SU-DHL-6 (cell line): Measurements from ENCODE around the gene RNF8.

Experiments used
- CTCF ChIP-seq: fragments of 200-600 bp; sonication (generic); IDR thresholded peaks from one replicate; pipeline ENCODE4 v1.5.1; 2017; ENCODE audit warnings: antibody characterized with exemption, mild to moderate bottlenecking, low read length, moderate library complexity; ENCODE audit not compliant: insufficient read depth, poor library complexity, severe bottlenecking
- EZH2phosphoT487 ChIP-seq: fragments of 200-600 bp; sonication (generic), shearing (Covaris generic); conservative IDR thresholded peaks from 2 replicates; pipeline ENCODE4 v1.6.1; 2018; ENCODE audit warnings: mild to moderate bottlenecking, antibody characterized with exemption, low read length, moderate library complexity, mixed read lengths

DNA sequence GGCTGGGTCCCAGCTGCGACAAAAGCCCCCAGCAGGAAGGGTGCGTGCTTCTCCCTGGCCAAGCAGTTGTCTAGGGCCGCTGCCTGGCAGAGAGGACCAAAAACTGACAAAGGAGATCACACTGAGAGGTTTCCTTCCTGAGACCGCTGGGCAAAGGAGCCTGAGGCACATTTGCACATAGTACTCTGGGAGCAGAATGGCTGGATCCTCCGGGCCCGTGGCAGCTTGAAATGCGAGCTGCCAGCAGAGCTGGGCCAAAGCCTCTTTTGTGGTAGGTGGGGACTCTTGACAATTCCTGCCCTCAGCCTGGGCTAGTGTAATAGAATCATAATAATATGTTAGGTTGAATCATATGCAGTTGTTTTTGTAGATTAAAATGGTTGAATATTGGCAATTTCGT, 33.1 kb upstream of the RNF8 start:
- TF ChIP-seq CTCF (no peak), EZH2phosphoT487 (no peak)
